Stimulated activated CD4-positive, alpha-beta T cell treated with anti-CD3 and anti-CD28 coated beads, TNF-alpha, amount 100 ng/mL, for 24 hours (primary cell): Measurements from ENCODE around the gene IMP3.
"Not testable (repeated sequence)": the region's sequence is repeated elsewhere in the genome, so short reads cannot be mapped to it uniquely, and the experiment has no call there.

Experiments
- DNase-seq, 3 experiments: peaks; one replicate each; pipeline ENCODE4 v3.0.0-alpha.2; 2020; ENCODE audit warnings: low read depth in 3 of 3

Gene IMP3

DNA sequence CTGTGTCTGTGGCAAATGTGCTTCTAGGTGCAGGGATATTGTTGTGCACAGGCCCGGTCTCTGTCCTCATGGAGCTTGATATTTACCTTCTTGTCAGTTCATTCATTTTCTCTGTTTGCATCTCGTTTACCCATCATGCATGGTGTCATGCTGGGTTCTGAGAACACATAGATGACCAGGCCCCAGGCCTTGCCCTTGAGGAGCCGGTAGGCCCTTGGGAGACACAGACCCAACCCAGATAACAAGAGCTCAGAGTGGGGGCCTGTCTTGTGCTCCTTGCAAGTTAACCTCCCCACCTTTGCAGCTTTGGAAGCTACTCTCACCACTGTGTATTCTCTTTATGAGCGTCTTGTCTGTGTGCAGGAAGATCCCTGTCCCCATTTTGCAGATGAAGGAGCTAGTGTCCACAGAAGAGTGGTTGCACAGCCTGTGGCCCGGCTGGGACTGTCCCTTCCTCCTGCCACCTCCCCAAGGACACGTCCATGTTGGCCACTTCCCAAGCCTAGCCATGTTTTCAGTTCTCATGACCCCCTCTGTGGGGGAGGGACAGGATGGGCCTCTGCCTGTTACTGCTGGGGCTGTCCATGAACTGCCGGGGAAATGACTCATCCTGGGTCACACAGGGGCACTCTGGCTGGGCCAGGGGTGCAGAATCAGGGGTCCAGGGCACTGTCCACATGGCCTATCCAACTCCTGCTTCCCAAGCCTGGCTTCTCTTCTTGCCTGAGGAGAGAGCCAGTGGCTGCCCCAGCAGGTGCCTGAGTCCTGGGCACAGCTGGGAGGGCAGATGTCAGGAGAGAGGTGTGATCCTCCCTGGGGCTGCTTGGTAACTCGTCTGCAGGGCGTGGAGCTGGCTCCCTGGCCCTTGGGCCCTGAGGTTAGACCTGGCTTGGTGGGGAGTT, 11.1 kb upstream of the IMP3 start:
- DNase-seq = no peak

DNA sequence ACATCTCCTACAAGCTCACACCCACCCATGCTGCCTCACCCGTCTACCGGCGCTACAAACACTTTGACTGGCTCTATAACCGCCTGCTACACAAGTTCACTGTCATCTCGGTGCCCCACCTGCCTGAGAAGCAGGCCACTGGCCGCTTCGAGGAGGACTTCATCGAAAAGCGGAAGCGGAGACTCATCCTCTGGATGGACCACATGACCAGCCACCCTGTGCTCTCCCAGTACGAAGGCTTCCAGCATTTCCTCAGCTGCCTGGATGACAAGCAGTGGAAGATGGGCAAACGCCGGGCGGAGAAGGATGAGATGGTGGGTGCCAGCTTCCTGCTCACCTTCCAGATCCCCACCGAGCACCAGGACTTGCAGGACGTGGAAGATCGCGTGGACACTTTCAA, 9.8 kb upstream of the IMP3 start:
- no peak for DNase-seq

DNA sequence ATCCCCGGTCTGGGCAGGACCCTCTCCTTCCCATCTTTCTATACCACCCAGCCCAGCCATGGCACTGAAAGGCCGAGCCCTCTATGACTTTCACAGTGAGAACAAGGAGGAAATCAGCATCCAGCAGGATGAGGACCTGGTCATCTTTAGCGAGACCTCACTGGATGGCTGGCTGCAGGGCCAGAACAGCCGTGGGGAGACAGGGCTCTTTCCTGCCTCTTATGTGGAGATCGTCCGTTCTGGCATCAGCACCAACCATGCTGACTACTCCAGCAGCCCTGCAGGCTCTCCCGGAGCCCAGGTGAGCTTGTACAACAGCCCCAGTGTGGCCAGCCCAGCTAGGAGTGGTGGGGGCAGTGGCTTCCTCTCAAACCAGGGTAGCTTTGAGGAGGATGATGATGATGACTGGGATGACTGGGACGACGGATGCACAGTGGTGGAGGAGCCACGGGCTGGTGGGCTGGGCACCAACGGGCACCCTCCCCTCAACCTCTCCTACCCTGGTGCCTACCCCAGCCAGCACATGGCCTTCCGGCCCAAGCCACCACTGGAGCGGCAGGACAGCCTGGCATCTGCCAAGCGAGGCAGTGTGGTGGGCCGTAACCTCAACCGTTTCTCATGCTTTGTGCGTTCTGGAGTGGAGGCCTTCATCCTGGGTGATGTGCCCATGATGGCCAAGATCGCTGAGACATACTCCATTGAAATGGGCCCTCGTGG, 9.2 kb upstream of the IMP3 start:
- no peak for DNase-seq

DNA sequence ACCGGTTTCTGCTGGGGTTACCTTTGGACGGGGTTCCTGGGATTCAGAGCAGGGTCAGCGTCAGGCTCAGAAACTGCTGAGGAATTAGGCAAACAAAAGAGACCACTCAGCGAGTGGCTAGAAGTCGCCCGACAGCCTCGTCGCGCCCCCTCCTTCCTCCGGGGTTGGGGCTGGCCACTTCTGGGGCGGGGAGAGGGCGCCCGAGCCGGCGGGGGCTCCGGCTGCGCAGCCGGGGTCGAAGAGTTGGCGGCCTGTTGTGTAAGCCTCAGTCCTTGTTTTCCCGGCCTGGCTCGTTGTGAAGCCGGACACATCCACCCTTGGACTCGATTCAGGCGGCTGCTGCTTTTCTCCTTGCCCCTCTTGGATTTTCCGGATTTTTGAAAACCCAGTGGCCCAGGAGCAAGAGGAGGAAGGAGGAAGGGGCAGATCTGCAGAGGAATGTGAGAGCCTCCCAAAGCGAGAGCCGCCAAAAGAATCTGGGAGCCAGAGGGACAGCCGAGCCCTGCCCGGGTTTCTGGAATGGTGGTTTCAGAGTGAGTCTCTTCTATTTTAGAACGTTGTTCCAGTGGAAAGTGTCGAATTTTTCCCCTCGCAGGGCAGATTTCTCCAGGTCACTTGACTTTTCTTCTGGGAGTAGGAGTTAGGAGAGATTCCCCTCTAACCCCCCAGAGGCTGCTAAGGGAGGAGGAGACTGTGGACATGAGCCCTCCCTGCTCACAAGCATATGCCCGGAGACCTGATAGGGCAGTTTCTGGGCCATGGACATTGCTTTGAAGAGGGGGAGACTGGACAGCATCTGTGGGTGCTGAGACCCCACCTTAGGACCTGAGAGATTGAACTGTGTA, 8.4 kb upstream of the IMP3 start:
- no peak for DNase-seq

- peak in 2 of 3 experiments; percentile 27 to 67 for DNase-seq
These were observed 7.5 kb upstream of the IMP3 start, which contains the start of gene SNX33 for GRCh38 chr15:75647370-75648155. Gene SNX33, plus strand, starts transcription at chr15:75647912. Its CDS starts 1,191 bp downstream, at chr15:75649103.

DNA sequence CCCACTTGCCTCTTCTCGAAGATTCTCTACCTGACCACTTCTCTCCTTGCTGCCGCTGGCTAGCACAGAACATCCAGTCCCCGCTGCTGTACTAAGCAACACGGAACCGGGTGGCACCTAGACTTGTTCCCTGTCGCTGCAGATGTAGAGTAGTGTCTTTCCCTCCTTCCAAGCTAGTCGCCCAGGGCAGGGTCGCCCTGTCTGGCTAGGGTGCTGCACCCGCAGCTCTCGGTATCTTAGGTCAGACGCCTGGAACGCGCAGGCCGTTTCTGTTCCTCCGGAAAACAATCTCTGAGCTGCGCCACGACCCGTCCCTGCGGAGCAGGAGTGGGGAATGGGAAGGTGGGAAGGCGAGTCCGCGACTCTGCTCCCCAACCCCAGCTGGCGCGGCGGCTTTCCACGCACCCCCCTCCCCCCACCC, 6.9 kb upstream of the IMP3 start:
- DNase-seq = no peak

DNA sequence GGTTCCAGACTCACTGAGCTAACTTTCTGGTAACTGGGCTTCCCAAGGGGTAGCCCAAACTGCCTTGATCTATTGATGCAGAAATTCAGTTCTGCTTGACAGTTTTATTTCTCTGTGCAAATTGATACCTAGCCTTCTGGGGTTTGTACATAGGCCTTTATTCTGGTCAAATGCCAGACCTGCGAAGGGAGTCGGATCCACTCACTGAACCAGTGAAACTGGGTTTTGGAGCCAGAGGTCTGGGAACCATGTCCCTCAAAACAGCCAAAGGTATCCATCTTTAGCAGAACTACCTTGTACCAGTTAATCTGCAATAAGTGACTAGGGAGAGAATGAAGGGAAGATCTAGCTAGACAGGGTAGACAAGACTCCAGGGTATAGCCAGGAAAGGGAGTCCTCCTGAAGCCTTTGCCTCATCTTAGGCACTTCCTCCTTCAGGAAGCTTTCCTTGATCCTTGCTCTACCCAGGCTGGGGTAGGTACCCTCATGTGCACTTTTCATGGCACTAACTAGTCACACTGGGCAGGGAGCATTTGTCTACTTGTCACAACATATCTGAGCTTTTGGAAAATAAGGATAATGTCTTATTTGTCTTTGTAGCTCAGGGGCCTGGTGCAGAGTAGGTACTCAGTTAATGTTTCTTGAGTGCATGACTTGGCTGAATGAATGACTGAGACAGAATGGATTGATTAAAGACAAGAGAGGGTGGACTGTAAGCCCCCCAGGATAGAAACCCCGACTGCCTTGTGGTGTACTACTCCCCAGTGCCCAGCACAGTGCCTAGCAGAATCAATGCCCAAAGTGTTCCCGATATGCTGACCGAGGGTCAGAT, 6.3 kb upstream of the IMP3 start:
- no peak for DNase-seq

DNA sequence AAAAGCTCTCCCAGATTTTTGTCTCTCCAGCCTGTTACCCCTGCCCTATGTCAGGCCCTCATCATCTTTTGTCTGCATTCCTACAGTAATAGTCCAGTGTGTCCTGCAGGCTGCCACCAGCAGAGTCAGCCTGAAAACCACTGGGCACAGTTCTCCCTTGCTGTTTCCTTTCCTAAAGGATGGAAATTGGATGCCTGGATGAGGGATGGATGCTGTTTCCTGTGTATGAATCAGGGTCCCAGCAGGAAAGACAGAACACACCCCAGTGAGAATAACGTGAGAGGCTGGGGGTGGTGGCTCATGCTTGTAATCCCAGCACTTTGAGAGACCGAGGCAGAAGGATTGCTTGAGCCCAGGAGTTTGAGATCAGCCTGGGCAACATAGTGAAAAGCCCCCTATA, 4.4 kb upstream of the IMP3 start:
- no peak for DNase-seq

DNA sequence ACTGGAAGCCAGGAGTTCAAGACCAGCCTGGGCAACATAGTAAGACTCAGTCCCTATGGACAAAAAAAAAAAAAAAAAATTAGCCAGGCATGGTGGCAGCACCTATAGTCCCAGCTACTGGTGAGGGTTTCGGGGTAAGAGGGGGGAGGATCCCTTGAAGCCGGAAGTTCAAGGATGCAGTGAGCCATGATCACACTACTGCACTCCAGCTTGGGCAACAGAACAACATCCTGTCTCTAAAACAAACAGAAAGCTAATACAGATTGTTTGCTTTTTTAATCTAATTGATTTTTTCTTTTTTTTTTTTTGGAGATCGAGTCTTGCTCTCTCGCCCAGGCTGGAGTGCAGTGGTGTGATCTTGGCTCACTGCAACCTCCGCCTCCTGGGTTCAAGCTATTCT, 1.6 kb upstream of the IMP3 start:
- no peak for DNase-seq

DNA sequence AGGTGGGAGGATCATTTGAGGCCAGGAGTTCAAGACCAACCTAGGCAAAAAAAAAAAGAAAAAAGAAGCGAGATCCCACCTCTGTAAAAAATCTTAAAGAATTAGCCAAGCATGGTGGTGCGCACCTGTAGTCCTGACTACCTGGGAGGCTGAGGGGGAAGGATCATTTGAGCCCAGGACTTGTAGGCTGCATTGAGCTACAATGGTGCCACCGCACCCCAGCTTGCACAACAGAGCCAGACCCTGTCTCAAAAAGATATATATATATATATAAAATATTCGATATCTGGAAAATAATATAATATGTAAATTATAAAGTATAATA, 1.1 kb upstream of the IMP3 start:
- no peak for DNase-seq

DNA sequence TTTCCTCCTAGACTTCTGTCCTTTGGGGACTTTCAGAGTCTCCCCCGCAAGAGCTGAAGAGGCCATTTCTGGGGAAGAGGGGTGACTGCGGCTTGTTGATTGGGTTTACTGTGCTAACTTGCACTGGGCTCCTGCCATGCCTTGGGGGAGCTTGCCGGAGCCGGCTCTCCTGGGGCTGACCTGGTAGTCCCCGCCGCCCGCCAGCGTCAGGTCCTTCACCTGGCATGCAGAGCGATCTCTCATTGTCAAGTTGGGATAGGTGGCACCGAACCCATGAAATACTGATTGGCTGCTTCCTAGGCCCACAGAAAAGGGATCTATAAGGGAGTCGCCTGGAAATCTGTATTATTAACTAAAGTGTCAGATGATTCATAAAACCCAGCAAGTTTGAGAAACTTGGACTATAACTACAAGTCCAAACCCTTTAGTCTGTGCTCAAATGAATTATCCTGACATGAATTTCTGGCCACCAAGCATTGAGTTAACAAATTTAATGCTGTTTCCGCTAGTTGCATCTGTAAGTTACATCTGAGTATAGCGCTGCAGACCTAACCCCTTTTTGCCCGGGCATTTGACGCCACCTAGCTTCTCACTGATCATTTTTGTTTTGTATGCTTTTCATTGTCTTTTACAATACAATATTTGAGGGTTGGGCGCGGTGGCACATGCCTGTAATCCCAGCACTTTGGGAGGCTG, 607 bp upstream of the IMP3 start:
- peak in 1 of 3 experiments; percentile 46 for DNase-seq

- no peak for DNase-seq
These were observed 774 bp downstream of the IMP3 start for GRCh38 chr15:75639191-75639708.

DNA sequence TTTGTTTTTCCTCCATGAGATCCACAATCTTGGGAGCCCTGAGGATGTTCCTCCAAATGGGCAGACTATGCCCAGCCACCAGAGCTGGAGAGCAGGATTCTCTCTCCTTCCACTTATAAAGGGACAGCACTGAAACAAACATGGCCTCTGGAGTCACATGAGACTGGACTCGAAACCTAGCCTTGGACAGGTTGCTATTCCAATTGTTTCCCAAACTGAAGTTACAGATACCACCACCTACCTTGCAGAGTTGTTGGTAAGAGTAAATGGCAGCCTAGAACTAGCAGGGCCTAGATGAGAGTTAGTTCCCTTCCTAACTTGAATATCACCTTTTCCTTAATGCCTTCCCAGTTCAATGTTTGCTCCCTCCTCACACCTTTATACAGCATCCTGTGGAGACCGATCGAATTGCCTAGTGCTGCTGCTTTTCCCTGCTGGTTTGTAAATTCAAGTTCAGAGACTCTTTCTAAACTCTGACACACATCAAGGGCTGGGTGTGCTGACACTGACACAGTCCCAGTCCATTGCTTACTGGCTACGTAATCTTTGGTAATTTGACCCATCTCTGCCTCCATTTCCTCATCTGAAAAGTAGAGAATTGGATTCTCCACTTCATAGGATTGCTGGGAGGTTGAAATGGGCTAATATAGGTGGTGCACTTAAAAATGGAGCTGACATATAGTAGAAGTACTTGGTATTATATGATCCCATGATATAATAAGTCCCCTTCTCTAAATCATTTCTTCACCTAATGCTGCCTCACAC, 2.6 kb downstream of the IMP3 start:
- DNase-seq = no peak

- no peak for DNase-seq
These were observed 4.0 kb downstream of the IMP3 start for GRCh38 chr15:75636026-75636425.

DNA sequence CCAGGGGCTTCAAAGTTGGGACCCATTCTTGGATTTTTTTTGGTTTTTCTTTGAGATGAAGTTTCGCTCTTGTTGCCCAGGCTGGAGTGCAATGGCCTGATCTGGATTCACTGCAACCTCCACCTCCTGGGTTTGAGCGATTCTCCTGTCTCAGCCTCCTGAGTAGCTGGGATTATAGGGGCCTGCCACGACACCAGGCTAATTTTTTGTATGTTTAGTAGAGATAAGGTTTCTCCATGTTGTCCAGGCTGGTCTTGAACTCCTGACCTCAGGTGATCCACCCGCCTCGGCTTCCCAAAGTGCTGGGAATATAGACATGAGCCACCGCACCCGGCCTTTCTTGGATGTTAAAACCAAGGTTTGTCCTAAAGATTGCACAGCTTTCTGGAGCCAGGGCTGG, 6.1 kb downstream of the IMP3 start:
- DNase-seq = not testable (repeated sequence)

- no peak for DNase-seq
These were observed 8.1 kb downstream of the IMP3 start for GRCh38 chr15:75631935-75632334.

DNA sequence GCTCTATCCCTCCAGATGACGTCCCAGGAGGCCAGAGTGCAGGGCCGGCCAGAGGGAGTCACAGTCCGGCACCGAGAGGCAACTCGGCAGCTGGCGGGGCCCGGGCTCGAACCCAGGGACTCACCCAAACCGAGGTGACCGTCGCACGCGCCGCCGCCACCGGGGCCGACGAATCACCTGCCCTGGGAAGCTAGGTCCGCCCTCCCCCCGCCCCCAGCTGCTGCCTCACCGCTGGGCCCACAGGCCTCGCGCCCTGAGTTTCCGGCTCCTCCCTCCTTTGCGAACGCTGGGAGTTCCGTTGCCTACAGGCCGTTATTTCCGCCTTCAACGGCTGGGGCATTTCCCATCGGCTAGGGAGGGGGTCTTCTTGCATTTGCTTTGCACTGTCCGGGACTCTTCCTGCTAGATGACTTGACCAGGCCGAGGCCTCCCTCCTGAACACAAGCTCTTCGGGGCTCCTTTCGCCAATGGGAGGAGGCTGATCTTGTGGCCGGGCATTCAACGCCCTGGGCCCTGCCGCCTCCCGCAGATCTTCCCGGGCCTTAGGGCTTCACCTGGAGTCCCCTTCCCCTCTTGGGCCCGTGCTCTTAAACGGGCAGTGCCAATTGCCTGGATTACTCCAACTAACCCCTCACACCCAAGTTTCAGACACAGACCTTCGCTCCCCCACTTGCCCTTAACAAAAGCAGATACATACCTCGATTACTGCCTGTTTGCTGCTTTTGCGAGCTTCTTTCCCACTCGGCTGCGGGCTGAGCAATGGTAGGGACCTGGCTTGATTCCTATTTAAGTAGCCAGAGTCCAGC, 14.3 kb downstream of the IMP3 start, which contains the start of gene SNUPN:
Gene SNUPN, minus strand, starts transcription at position 184 of the 806 bp plus-strand sequence. CDS start 4,674 bp downstream, outside the sequence.
- peak; percentile 88 to 95 (median 90) for DNase-seq

- DNase-seq = no peak
These were observed 17.5 kb downstream of the IMP3 start for GRCh38 chr15:75622505-75622904.
